GM18507 (cell line): Measurements from ENCODE around the gene MACF1.

ENCODE experiments used
- DNase-seq: peaks from one replicate; pipeline ENCODE4 v3.0.0; 2011; ENCODE audit warnings: low read depth; ENCODE audit not compliant: insufficient read length; ENCODE audit errors: extremely low spot score
- FAIRE-seq: peaks from 2 replicates; lab custom pipeline; 2011; peaks lifted over from hg19 to GRCh38; lab: Jason Lieb, UNC

The MACF1 gene

GRCh38 chr1:39258146-39258924 lies 53.8 kb downstream of the MACF1 start:
- DNase-seq (peak; percentile 42), FAIRE-seq (peak; percentile 89)

- no peak for DNase-seq
Measured at GRCh38 chr1:39258925-39259244, 54.4 kb downstream of the MACF1 start.

GRCh38 chr1:39261712-39262221 lies 57.3 kb downstream of the MACF1 start:
- FAIRE-seq, result peak; percentile 73
- no peak for DNase-seq

More at GRCh38 chr1:39258925-39259244, 54.4 kb downstream of the MACF1 start:
- FAIRE-seq, result no peak

- FAIRE-seq, result peak; percentile 61
- DNase-seq, result no peak
Measured at GRCh38 chr1:39262802-39263201, 58.3 kb downstream of the MACF1 start.

GRCh38 chr1:39266269-39266668 lies 61.8 kb downstream of the MACF1 start:
- DNase-seq (no peak), FAIRE-seq (peak; percentile 62)

- FAIRE-seq, result no peak
- no peak for DNase-seq
Measured at GRCh38 chr1:39266792-39267191, 62.3 kb downstream of the MACF1 start.

GRCh38 chr1:39268112-39268581 lies 63.7 kb downstream of the MACF1 start:
- DNase-seq, result no peak
- peak; percentile 85 for FAIRE-seq

GRCh38 chr1:39268906-39269305 lies 64.4 kb downstream of the MACF1 start:
- DNase-seq (no peak), FAIRE-seq (peak; percentile 31)

GRCh38 chr1:39269349-39269748 lies 64.9 kb downstream of the MACF1 start:
- DNase-seq (no peak), FAIRE-seq (no peak)

- peak; percentile 40 for DNase-seq
- FAIRE-seq, result peak; percentile 98
Measured at GRCh38 chr1:39269791-39270342, 65.4 kb downstream of the MACF1 start.

- DNase-seq (no peak), FAIRE-seq (no peak)
Measured at GRCh38 chr1:39270368-39270767, 65.9 kb downstream of the MACF1 start.

- no peak for DNase-seq
- peak; percentile 94 for FAIRE-seq
Measured at GRCh38 chr1:39272027-39272797, 67.7 kb downstream of the MACF1 start.

- no peak for DNase-seq
- no peak for FAIRE-seq
Measured at GRCh38 chr1:39272798-39273469, 68.4 kb downstream of the MACF1 start.

- peak; percentile 18 for FAIRE-seq
- DNase-seq, result no peak
Measured at GRCh38 chr1:39275836-39276507, 71.5 kb downstream of the MACF1 start.

- FAIRE-seq, result no peak
Measured at GRCh38 chr1:39277879-39278278, 73.4 kb downstream of the MACF1 start.

GRCh38 chr1:39282537-39283216 lies 78.2 kb downstream of the MACF1 start:
- DNase-seq (no peak), FAIRE-seq (no peak)

More at GRCh38 chr1:39277879-39278278, 73.4 kb downstream of the MACF1 start:
- no peak for DNase-seq

GRCh38 chr1:39283858-39284257 lies 79.4 kb downstream of the MACF1 start:
- DNase-seq (no peak), FAIRE-seq (no peak)

GRCh38 chr1:39287541-39287940 lies 83.0 kb downstream of the MACF1 start:
- no peak for FAIRE-seq
- no peak for DNase-seq
